Activated CD4-positive, alpha-beta T cell treated with anti-CD3 and anti-CD28 coated beads, Interleukin-2, Interleukin-6, amounts not matched to agents 100 ng/mL and 50 ng/mL, durations not matched to agents 16 hours and 8 hours (primary cell): ENCODE data around the gene NKAIN1.
"Not testable (repeated sequence)": the region's sequence is repeated elsewhere in the genome, so short reads cannot be mapped to it uniquely, and the experiment has no call there.

Experiments
- DNase-seq: peaks from one replicate; pipeline ENCODE4 v3.0.0-alpha.2; 2020

The NKAIN1 gene

GRCh38 chr1:31231802-31232201, 7.9 kb downstream of the NKAIN1 start:
- DNase-seq, result no peak

- DNase-seq, result no peak
Observed at GRCh38 chr1:31230378-31230777, 9.3 kb downstream of the NKAIN1 start.

- no peak for DNase-seq
Observed at GRCh38 chr1:31228986-31229385, 10.7 kb downstream of the NKAIN1 start.

GRCh38 chr1:31227891-31228568, 11.7 kb downstream of the NKAIN1 start:
- DNase-seq, result no peak

- DNase-seq, result no peak
Observed at GRCh38 chr1:31224068-31224467, 15.6 kb downstream of the NKAIN1 start.

- DNase-seq, result no peak
Observed at GRCh38 chr1:31222176-31222575, 17.5 kb downstream of the NKAIN1 start.

GRCh38 chr1:31221072-31221471, 18.6 kb downstream of the NKAIN1 start:
- DNase-seq, result no peak

- DNase-seq, result no peak
Observed at GRCh38 chr1:31219489-31219888, 20.2 kb downstream of the NKAIN1 start.

- no peak for DNase-seq
Observed at GRCh38 chr1:31218705-31219104, 21.0 kb downstream of the NKAIN1 start.

GRCh38 chr1:31216016-31216415, 23.7 kb downstream of the NKAIN1 start:
- no peak for DNase-seq

- DNase-seq, result no peak
Observed at GRCh38 chr1:31215065-31215570, 24.6 kb downstream of the NKAIN1 start.

- no peak for DNase-seq
Observed at GRCh38 chr1:31214316-31215064, 25.2 kb downstream of the NKAIN1 start.

- no peak for DNase-seq
Observed at GRCh38 chr1:31208361-31208945, 31.2 kb downstream of the NKAIN1 start.

- no peak for DNase-seq
Observed at GRCh38 chr1:31207569-31207968, 32.1 kb downstream of the NKAIN1 start.

- no peak for DNase-seq
Observed at GRCh38 chr1:31207046-31207445, 32.6 kb downstream of the NKAIN1 start.

- DNase-seq, result no peak
Observed at GRCh38 chr1:31203215-31203614, 36.5 kb downstream of the NKAIN1 start.

GRCh38 chr1:31201931-31202360, 37.7 kb downstream of the NKAIN1 start:
- no peak for DNase-seq

- no peak for DNase-seq
Observed at GRCh38 chr1:31199949-31200348, 39.7 kb downstream of the NKAIN1 start.

- DNase-seq, result no peak
Observed at GRCh38 chr1:31199236-31199790, 40.4 kb downstream of the NKAIN1 start.

- DNase-seq, result no peak
Observed at GRCh38 chr1:31198600-31198999, 41.1 kb downstream of the NKAIN1 start.

GRCh38 chr1:31198150-31198549, 41.5 kb downstream of the NKAIN1 start:
- no peak for DNase-seq

- no peak for DNase-seq
Observed at GRCh38 chr1:31196685-31197084, 43.0 kb downstream of the NKAIN1 start.

GRCh38 chr1:31195267-31195666, 44.4 kb downstream of the NKAIN1 start:
- DNase-seq, result not testable (repeated sequence)

- no peak for DNase-seq
Observed at GRCh38 chr1:31193729-31194128, 46.0 kb downstream of the NKAIN1 start.
